WTC11 (cell line): ENCODE results near the gene ABLIM2. TPM values are rescaled to one million over a fixed set of nuclear protein-coding genes. Genes with fewer than 3 reads are reported as not detected.

Source experiments
- ATAC-seq: fragments of 200-7000 bp; cut with Tn5 transposase; 2 replicates; pipeline ENCODE4 v1.10.0; 2021; ENCODE audit warnings: mild to moderate bottlenecking, moderate library complexity
- CTCF ChIA-PET: fragments of 300-600 bp; sonication (Branson Sonifier 250); formaldehyde crosslinking; loops from one replicate; lab custom pipeline; 2021; ENCODE audit warnings: antibody characterized with exemption; lab: Charles Lee
- POLR2A ChIA-PET: fragments of 350-600 bp; sonication (Branson Sonifier 250); formaldehyde crosslinking; loops from one replicate; lab custom pipeline; 2021; ENCODE audit warnings: antibody characterized with exemption; lab: Charles Lee
- DNase-seq: peaks from one replicate; pipeline ENCODE4 v3.0.0; 2021; ENCODE audit warnings: low spot score
- H3K27ac Mint-ChIP-seq: 2 replicates; pipeline ENCODE4 v1.8.0; 2021; ENCODE audit warnings: mixed read lengths
- H3K27me3 Mint-ChIP-seq: 2 replicates; pipeline ENCODE4 v1.8.0; 2021; ENCODE audit warnings: low read depth, mild to moderate bottlenecking, moderate library complexity, mixed read lengths
- H3K36me3 Mint-ChIP-seq: 2 replicates; pipeline ENCODE4 v1.8.0; 2021; ENCODE audit warnings: mixed read lengths
- H3K4me1 Mint-ChIP-seq: 2 replicates; pipeline ENCODE4 v1.8.0; 2022; ENCODE audit warnings: mixed read lengths
- H3K4me3 Mint-ChIP-seq: 2 replicates; pipeline ENCODE4 v1.8.0; 2021; ENCODE audit warnings: mild to moderate bottlenecking, moderate library complexity, mixed read lengths
- H3K9me3 Mint-ChIP-seq: 2 replicates; pipeline ENCODE4 v1.8.0; 2021; ENCODE audit warnings: mixed read lengths
- CDX4 ChIP-seq: fragments of 250-450 bp; sonication (Bioruptor Pico); IDR thresholded peaks from 2 replicates; pipeline ENCODE4 v1.9.0; 2021; ENCODE audit warnings: moderate library complexity, mild to moderate bottlenecking, inconsistent platforms, borderline replicate concordance
- FOXP1 ChIP-seq: sonication (generic); formaldehyde crosslinking; IDR thresholded peaks from 2 replicates; pipeline ENCODE4 v1.8.0; 2022; ENCODE audit warnings: missing genetic modification reagents, mild to moderate bottlenecking, moderate library complexity, borderline replicate concordance
- GTF2I ChIP-seq: fragments of 250-450 bp; sonication (Bioruptor Pico); conservative IDR thresholded peaks from 2 replicates; pipeline ENCODE4 v1.4.0; 2021; ENCODE audit warnings: mild to moderate bottlenecking
- JUN ChIP-seq: sonication (generic); formaldehyde crosslinking; IDR thresholded peaks from 2 replicates; pipeline ENCODE4 v1.8.0; 2023; ENCODE audit warnings: mild to moderate bottlenecking, missing genetic modification reagents
- NR2C2 ChIP-seq: sonication (generic); formaldehyde crosslinking; IDR thresholded peaks from 2 replicates; pipeline ENCODE4 v1.8.0; 2022; ENCODE audit warnings: mild to moderate bottlenecking, missing genetic modification reagents
- PRRX2 ChIP-seq: fragments of 250-450 bp; sonication (Bioruptor Pico); IDR thresholded peaks from 2 replicates; pipeline ENCODE4 v1.8.0; 2021; ENCODE audit warnings: mild to moderate bottlenecking
- TP53 ChIP-seq: sonication (generic); formaldehyde crosslinking; IDR thresholded peaks from 2 replicates; pipeline ENCODE4 v1.8.1; 2023; ENCODE audit warnings: mild to moderate bottlenecking, missing genetic modification reagents
- ZNF138 ChIP-seq: sonication (generic); formaldehyde crosslinking; conservative IDR thresholded peaks from 2 replicates; pipeline ENCODE4 v1.8.1; 2022; ENCODE audit warnings: mild to moderate bottlenecking, moderate library complexity, missing genetic modification reagents
- ZNF317 ChIP-seq: sonication (generic); formaldehyde crosslinking; IDR thresholded peaks from 2 replicates; pipeline ENCODE4 v1.8.1; 2023; ENCODE audit warnings: low read depth, mild to moderate bottlenecking, moderate library complexity, missing genetic modification reagents, borderline replicate concordance
- ZNF671 ChIP-seq: fragments of 250-450 bp; sonication (Bioruptor Pico); IDR thresholded peaks from 2 replicates; pipeline ENCODE4 v1.8.0; 2021; ENCODE audit warnings: mild to moderate bottlenecking
- ZSCAN18 ChIP-seq: fragments of 250-450 bp; sonication (Bioruptor Pico); IDR thresholded peaks from 2 replicates; pipeline ENCODE4 v2.1.2; 2022; ENCODE audit warnings: mild to moderate bottlenecking, moderate library complexity
- total RNA-seq: library from RNA; stranded (reverse); gene quantifications from 3 replicates; pipeline ENCODE4 v1.2.3, GENCODE V29; 2021
- TF ChIP-seq, protein P1 (sequence below): sonication (generic); formaldehyde crosslinking; IDR thresholded peaks from 2 replicates; pipeline ENCODE4 v1.8.0; 2023; ENCODE audit warnings: missing genetic modification reagents, mild to moderate bottlenecking, borderline replicate concordance
- TF ChIP-seq, protein P2 (sequence below): sonication (generic); formaldehyde crosslinking; IDR thresholded peaks from 2 replicates; pipeline ENCODE4 v1.8.1; 2022; ENCODE audit warnings: missing genetic modification reagents, borderline replicate concordance
- TF ChIP-seq, protein P3 (sequence below): sonication (generic); formaldehyde crosslinking; IDR thresholded peaks from 2 replicates; pipeline ENCODE4 v1.8.0; 2022; ENCODE audit warnings: missing genetic modification reagents

The ABLIM2 gene
- total RNA-seq, 1 experiment from 2014 or later = 2.6 TPM

- no peak for ATAC-seq
- DNase-seq = no peak
- Mint-ChIP-seq H3K36me3 (no peaks in the 10 kb centered on the region), H3K27me3 (peaks cover under 1% of the 10 kb centered on the region), H3K27ac (no peak overlapping the region), H3K4me3 (no peak overlapping the region), H3K4me1 (peaks cover 11% of the 10 kb centered on the region), H3K9me3 (no peaks in the 10 kb centered on the region)
- no peak for TF ChIP-seq TP53
- TF ChIP-seq FOXP1 = no peak
- TF ChIP-seq, protein P1, sequence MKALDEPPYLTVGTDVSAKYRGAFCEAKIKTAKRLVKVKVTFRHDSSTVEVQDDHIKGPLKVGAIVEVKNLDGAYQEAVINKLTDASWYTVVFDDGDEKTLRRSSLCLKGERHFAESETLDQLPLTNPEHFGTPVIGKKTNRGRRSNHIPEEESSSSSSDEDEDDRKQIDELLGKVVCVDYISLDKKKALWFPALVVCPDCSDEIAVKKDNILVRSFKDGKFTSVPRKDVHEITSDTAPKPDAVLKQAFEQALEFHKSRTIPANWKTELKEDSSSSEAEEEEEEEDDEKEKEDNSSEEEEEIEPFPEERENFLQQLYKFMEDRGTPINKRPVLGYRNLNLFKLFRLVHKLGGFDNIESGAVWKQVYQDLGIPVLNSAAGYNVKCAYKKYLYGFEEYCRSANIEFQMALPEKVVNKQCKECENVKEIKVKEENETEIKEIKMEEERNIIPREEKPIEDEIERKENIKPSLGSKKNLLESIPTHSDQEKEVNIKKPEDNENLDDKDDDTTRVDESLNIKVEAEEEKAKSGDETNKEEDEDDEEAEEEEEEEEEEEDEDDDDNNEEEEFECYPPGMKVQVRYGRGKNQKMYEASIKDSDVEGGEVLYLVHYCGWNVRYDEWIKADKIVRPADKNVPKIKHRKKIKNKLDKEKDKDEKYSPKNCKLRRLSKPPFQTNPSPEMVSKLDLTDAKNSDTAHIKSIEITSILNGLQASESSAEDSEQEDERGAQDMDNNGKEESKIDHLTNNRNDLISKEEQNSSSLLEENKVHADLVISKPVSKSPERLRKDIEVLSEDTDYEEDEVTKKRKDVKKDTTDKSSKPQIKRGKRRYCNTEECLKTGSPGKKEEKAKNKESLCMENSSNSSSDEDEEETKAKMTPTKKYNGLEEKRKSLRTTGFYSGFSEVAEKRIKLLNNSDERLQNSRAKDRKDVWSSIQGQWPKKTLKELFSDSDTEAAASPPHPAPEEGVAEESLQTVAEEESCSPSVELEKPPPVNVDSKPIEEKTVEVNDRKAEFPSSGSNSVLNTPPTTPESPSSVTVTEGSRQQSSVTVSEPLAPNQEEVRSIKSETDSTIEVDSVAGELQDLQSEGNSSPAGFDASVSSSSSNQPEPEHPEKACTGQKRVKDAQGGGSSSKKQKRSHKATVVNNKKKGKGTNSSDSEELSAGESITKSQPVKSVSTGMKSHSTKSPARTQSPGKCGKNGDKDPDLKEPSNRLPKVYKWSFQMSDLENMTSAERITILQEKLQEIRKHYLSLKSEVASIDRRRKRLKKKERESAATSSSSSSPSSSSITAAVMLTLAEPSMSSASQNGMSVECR (CRISPR knock-in tag) = no peak
- no peak for TF ChIP-seq ZNF138 (CRISPR knock-in tag)
- TF ChIP-seq, protein P2, sequence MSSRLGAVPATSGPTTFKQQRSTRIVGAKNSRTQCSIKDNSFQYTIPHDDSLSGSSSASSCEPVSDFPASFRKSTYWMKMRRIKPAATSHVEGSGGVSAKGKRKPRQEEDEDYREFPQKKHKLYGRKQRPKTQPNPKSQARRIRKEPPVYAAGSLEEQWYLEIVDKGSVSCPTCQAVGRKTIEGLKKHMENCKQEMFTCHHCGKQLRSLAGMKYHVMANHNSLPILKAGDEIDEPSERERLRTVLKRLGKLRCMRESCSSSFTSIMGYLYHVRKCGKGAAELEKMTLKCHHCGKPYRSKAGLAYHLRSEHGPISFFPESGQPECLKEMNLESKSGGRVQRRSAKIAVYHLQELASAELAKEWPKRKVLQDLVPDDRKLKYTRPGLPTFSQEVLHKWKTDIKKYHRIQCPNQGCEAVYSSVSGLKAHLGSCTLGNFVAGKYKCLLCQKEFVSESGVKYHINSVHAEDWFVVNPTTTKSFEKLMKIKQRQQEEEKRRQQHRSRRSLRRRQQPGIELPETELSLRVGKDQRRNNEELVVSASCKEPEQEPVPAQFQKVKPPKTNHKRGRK (CRISPR knock-in tag) = no peak
- no peak for TF ChIP-seq ZSCAN18 (CRISPR knock-in tag)
- TF ChIP-seq NR2C2 (CRISPR knock-in tag) = no peak
- TF ChIP-seq PRRX2 (CRISPR knock-in tag) = no peak
- TF ChIP-seq CDX4 (CRISPR knock-in tag) = no peak
- TF ChIP-seq, protein P3, sequence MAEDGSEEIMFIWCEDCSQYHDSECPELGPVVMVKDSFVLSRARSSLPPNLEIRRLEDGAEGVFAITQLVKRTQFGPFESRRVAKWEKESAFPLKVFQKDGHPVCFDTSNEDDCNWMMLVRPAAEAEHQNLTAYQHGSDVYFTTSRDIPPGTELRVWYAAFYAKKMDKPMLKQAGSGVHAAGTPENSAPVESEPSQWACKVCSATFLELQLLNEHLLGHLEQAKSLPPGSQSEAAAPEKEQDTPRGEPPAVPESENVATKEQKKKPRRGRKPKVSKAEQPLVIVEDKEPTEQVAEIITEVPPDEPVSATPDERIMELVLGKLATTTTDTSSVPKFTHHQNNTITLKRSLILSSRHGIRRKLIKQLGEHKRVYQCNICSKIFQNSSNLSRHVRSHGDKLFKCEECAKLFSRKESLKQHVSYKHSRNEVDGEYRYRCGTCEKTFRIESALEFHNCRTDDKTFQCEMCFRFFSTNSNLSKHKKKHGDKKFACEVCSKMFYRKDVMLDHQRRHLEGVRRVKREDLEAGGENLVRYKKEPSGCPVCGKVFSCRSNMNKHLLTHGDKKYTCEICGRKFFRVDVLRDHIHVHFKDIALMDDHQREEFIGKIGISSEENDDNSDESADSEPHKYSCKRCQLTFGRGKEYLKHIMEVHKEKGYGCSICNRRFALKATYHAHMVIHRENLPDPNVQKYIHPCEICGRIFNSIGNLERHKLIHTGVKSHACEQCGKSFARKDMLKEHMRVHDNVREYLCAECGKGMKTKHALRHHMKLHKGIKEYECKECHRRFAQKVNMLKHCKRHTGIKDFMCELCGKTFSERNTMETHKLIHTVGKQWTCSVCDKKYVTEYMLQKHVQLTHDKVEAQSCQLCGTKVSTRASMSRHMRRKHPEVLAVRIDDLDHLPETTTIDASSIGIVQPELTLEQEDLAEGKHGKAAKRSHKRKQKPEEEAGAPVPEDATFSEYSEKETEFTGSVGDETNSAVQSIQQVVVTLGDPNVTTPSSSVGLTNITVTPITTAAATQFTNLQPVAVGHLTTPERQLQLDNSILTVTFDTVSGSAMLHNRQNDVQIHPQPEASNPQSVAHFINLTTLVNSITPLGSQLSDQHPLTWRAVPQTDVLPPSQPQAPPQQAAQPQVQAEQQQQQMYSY (CRISPR knock-in tag) = no peak
- no peak for TF ChIP-seq ZNF317 (CRISPR knock-in tag)
- no peak for TF ChIP-seq GTF2I (CRISPR knock-in tag)
- TF ChIP-seq ZNF671 (CRISPR knock-in tag) = no peak
- TF ChIP-seq JUN (CRISPR knock-in tag) = no peak
- CTCF ChIA-PET = interaction anchor here (1.0 to 1.5 kb wide), 2 partner anchors 26 to 65 kb away, joined by 3 to 6 read pairs; no protein-coding TSS in a partner anchor
- POLR2A ChIA-PET = interaction anchor here (0.5 kb wide), 1 partner anchor 1067 kb away, joined by 6 read pairs; no protein-coding TSS in a partner anchor
Observed at GRCh38 chr4:8151165-8151650, 7.4 kb downstream of the ABLIM2 start.
